HepG2 (cell line): ENCODE measurements around the gene MAB21L4. TPM values are rescaled to one million over a fixed set of nuclear protein-coding genes. Genes with fewer than 3 reads are reported as not detected.

Source experiments
- AFF4 ChIP-seq: sonication (generic); formaldehyde crosslinking; IDR thresholded peaks from 2 replicates; pipeline ENCODE4 v1.4.0; 2020; ENCODE audit warnings: missing genetic modification reagents
- CEBPB ChIP-seq: IDR thresholded peaks from 2 replicates; pipeline ENCODE4 v1.6.1; 2011; ENCODE audit warnings: low read depth, low read length, improper control_type of control experiment, borderline replicate concordance
- CHD2 ChIP-seq: IDR thresholded peaks from 2 replicates; pipeline ENCODE4 v1.6.1; 2011; ENCODE audit warnings: low read depth, low read length, improper control_type of control experiment
- HDAC6 ChIP-seq: fragments of 200-600 bp; sonication (generic); IDR thresholded peaks from 2 replicates; pipeline ENCODE4 v1.7.0; 2017; ENCODE audit warnings: mild to moderate bottlenecking, antibody characterized with exemption, low read length, low read depth
- HNF4G ChIP-seq, 2 experiments: sonication (generic) in 1 of 2; formaldehyde crosslinking in 1 of 2; IDR thresholded peaks; 2 replicates each; pipeline versions ENCODE4 v1.4.0 to v1.6.1; 2011 to 2020; ENCODE audit warnings: borderline replicate concordance in 2 of 2, low read depth in 2 of 2, mild to moderate bottlenecking in 2 of 2, low read length in 1 of 2, missing genetic modification reagents in 1 of 2, moderate library complexity in 1 of 2
- KDM5B ChIP-seq: sonication (generic); formaldehyde crosslinking; IDR thresholded peaks from 2 replicates; pipeline ENCODE4 v1.4.0; 2020; ENCODE audit warnings: missing genetic modification reagents, mild to moderate bottlenecking, borderline replicate concordance
- NR1H2 ChIP-seq: sonication (generic); formaldehyde crosslinking; IDR thresholded peaks from 2 replicates; pipeline ENCODE4 v1.8.1; 2022; ENCODE audit warnings: low read depth, missing genetic modification reagents, borderline replicate concordance
- NR2F2 ChIP-seq: IDR thresholded peaks from 2 replicates; pipeline ENCODE4 v1.6.1; 2012; ENCODE audit warnings: low read depth, inconsistent platforms, borderline replicate concordance
- PAWR ChIP-seq: sonication (generic); formaldehyde crosslinking; IDR thresholded peaks from 2 replicates; pipeline ENCODE4 v1.4.0; 2020; ENCODE audit warnings: missing genetic modification reagents, mild to moderate bottlenecking, borderline replicate concordance
- PCBP1 ChIP-seq: fragments of 200-400 bp; formaldehyde crosslinking; IDR thresholded peaks from 2 replicates; pipeline ENCODE4 v1.6.1; 2017; ENCODE audit warnings: mild to moderate bottlenecking, low read depth, low read length, borderline replicate concordance
- PHF20 ChIP-seq: sonication (generic); formaldehyde crosslinking; IDR thresholded peaks from 2 replicates; pipeline ENCODE4 v1.5.0; 2020; ENCODE audit warnings: mild to moderate bottlenecking, missing genetic modification reagents
- SMC3 ChIP-seq: IDR thresholded peaks from 2 replicates; pipeline ENCODE4 v1.6.1; 2011; ENCODE audit warnings: low read length, improper control_type of control experiment
- XBP1 ChIP-seq: sonication (generic); formaldehyde crosslinking; IDR thresholded peaks from 2 replicates; pipeline ENCODE4 v1.5.0; 2020; ENCODE audit warnings: missing genetic modification reagents
- ZFP82 ChIP-seq: sonication (generic); formaldehyde crosslinking; IDR thresholded peaks from 2 replicates; pipeline ENCODE4 v1.5.1; 2020; ENCODE audit warnings: mild to moderate bottlenecking, missing genetic modification reagents, borderline replicate concordance
- ZKSCAN8 ChIP-seq: IDR thresholded peaks from 2 replicates; pipeline ENCODE4 v1.6.1; 2016; ENCODE audit warnings: borderline replicate concordance, missing genetic modification reagents, missing compliant biosample characterization
- ZNF101 ChIP-seq: sonication (generic); formaldehyde crosslinking; IDR thresholded peaks from 2 replicates; pipeline ENCODE4 v1.4.0; 2020; ENCODE audit warnings: mild to moderate bottlenecking, low read depth, missing genetic modification reagents, borderline replicate concordance
- ZNF12 ChIP-seq: sonication (generic); formaldehyde crosslinking; IDR thresholded peaks from 2 replicates; pipeline ENCODE4 v1.5.0; 2020; ENCODE audit warnings: missing genetic modification reagents
- ZNF362 ChIP-seq: sonication (generic); formaldehyde crosslinking; IDR thresholded peaks from 2 replicates; pipeline ENCODE4 v1.4.0; 2020; ENCODE audit warnings: missing genetic modification reagents, mild to moderate bottlenecking, borderline replicate concordance
- ZNF547 ChIP-seq: sonication (generic); formaldehyde crosslinking; IDR thresholded peaks from 2 replicates; pipeline ENCODE4 v1.5.1; 2020; ENCODE audit warnings: mild to moderate bottlenecking, missing genetic modification reagents
- ZNF720 ChIP-seq: sonication (generic); formaldehyde crosslinking; IDR thresholded peaks from 2 replicates; pipeline ENCODE4 v1.4.0; 2020; ENCODE audit warnings: missing genetic modification reagents
- ZSCAN25 ChIP-seq: sonication (generic); formaldehyde crosslinking; IDR thresholded peaks from 2 replicates; pipeline ENCODE4 v1.8.0; 2022; ENCODE audit warnings: mild to moderate bottlenecking, missing genetic modification reagents
- polyA plus RNA-seq, 8 experiments: library from polyadenylated mRNA; depleted of rRNA in 3 of 8; stranded (reverse) in 7 of 8; unstranded in 1 of 8; fragments of >200 nt; fragmentation: Illumina TruSeq in 4 of 8; extraction: Trizol in 4 of 8; gene quantifications; 2 replicates each; pipeline versions ENCODE4 v1.2.1 to v1.2.3, GENCODE V29; 2011 to 2016; ENCODE audit warnings: low read depth in 4 of 8, missing spikeins in 1 of 8, mixed read lengths in 1 of 8; ENCODE audit not compliant: insufficient read depth in 1 of 8
- total RNA-seq, 5 experiments: library from RNA; depleted of rRNA; stranded (reverse); fragments of >200 nt; fragmentation: Illumina TruSeq; extraction: Trizol; gene quantifications; 2 replicates each; pipeline ENCODE4 v1.2.3, GENCODE V29; 2016; ENCODE audit warnings: low read depth in 1 of 5
- TF ChIP-seq, protein P1 (sequence below): sonication (generic); formaldehyde crosslinking; IDR thresholded peaks from 2 replicates; pipeline ENCODE4 v1.4.0; 2020; ENCODE audit warnings: mild to moderate bottlenecking, missing genetic modification reagents
- TF ChIP-seq, protein P2 (sequence below): sonication (generic); formaldehyde crosslinking; IDR thresholded peaks from 2 replicates; pipeline ENCODE4 v1.5.0; 2020; ENCODE audit warnings: missing genetic modification reagents

Gene MAB21L4
- total and polyA plus RNA-seq, 2 of the 13 experiments (the other 11 are each of a cell fraction or from before 2014, with no cell fraction given) = 3.0 to 14.0 TPM

- TF ChIP-seq AFF4 (CRISPR knock-in tag) (no peak; the same call in 1 of the 2 replicates), ZNF101 (CRISPR knock-in tag) (no peak), PCBP1 (no peak), HNF4G (IDR thresholded peaks at IDR 0.05; ENCODE audit: borderline replicate concordance, low read depth, low read length) (peak; percentile 94), HNF4G (CRISPR knock-in tag; IDR thresholded peaks at IDR 0.05; ENCODE audit: borderline replicate concordance, low read depth) (peak; percentile 100), SMC3 (no peak), ZNF720 (CRISPR knock-in tag) (no peak), ZNF12 (CRISPR knock-in tag) (no peak), ZNF362 (CRISPR knock-in tag) (no peak), XBP1 (CRISPR knock-in tag) (no peak), HDAC6 (no peak), KDM5B (peak; percentile 90), ZSCAN25 (CRISPR knock-in tag) (peak; percentile 99), ZNF547 (CRISPR knock-in tag) (peak; percentile 96; the same call in 1 of the 2 replicates), CEBPB (no peak), NR2F2 (no peak), PHF20 (peak; percentile 64; the same call in 1 of the 2 replicates), PAWR (CRISPR knock-in tag) (no peak; the same call in 1 of the 2 replicates), CHD2 (no peak), NR1H2 (CRISPR knock-in tag) (peak; percentile 28; the same call in 1 of the 2 replicates), ZKSCAN8 (CRISPR knock-in tag) (peak; percentile 79), ZFP82 (CRISPR knock-in tag) (peak; percentile 38; the same call in 1 of the 2 replicates)
- TF ChIP-seq, protein P1, sequence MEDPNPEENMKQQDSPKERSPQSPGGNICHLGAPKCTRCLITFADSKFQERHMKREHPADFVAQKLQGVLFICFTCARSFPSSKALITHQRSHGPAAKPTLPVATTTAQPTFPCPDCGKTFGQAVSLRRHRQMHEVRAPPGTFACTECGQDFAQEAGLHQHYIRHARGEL (CRISPR knock-in tag) = peak; percentile 94
- TF ChIP-seq, protein P2, sequence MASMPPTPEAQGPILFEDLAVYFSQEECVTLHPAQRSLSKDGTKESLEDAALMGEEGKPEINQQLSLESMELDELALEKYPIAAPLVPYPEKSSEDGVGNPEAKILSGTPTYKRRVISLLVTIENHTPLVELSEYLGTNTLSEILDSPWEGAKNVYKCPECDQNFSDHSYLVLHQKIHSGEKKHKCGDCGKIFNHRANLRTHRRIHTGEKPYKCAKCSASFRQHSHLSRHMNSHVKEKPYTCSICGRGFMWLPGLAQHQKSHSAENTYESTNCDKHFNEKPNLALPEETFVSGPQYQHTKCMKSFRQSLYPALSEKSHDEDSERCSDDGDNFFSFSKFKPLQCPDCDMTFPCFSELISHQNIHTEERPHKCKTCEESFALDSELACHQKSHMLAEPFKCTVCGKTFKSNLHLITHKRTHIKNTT (CRISPR knock-in tag) = no peak
These were observed 21.9 kb downstream of the MAB21L4 start (continued) for GRCh38 chr2:240873805-240874714.
